Lower leg skin (tissue), 4 donors: ENCODE data around the gene XPC. TPM values are rescaled to one million over a fixed set of nuclear protein-coding genes. Genes with fewer than 3 reads are reported as not detected.

Experiments used
- DNase-seq, 2 donors: peaks; one replicate each; pipeline ENCODE4 v3.0.0-alpha.2; 2019; ENCODE audit warnings: low spot score in 2 of 2
- H3K4me3 ChIP-seq: fragments of 200-600 bp; sonication (generic); 2 replicates; pipeline ENCODE4 v1.5.1; 2017; ENCODE audit warnings: mild to moderate bottlenecking, low read depth; ENCODE audit not compliant: poor library complexity, severe bottlenecking
- POLR2A ChIP-seq, 2 donors: fragments of 450-650 bp; IDR thresholded peaks; one replicate each; pipeline ENCODE4 v1.6.1; 2016 to 2017; ENCODE audit warnings: antibody characterized with exemption in 2 of 2, mild to moderate bottlenecking in 1 of 2, moderate library complexity in 1 of 2
- WGBS, 2 donors: methylation state at CpG; one replicate each; pipeline ENCODE4 v1.1.5; 2018; 5-methylcytosine and 5-hydroxymethylcytosine counted together
- intact Hi-C: fragments of 100-400 bp; cut with DNase I; formaldehyde crosslinking; loops from one replicate; pipeline ENCODE4 v1.15.0; 2023; ENCODE audit warnings: low total_unique reads
- total RNA-seq, 4 donors: library from RNA; depleted of rRNA; stranded (reverse); fragments of >200 nt; gene quantifications; one replicate each; pipeline ENCODE4 v1.1.0, GENCODE V29; 2016
- TF ChIP-seq, protein P1 (sequence below), 3 donors: fragments of 450-650 bp; IDR thresholded peaks; one replicate each; pipeline ENCODE4 v1.5.1; 2016; ENCODE audit warnings: antibody characterized with exemption in 3 of 3, mild to moderate bottlenecking in 3 of 3, moderate library complexity in 2 of 3

The XPC gene
- total RNA-seq, 4 donors from 2014 or later: 50.6 to 110 (median 76.2) TPM

DNA sequence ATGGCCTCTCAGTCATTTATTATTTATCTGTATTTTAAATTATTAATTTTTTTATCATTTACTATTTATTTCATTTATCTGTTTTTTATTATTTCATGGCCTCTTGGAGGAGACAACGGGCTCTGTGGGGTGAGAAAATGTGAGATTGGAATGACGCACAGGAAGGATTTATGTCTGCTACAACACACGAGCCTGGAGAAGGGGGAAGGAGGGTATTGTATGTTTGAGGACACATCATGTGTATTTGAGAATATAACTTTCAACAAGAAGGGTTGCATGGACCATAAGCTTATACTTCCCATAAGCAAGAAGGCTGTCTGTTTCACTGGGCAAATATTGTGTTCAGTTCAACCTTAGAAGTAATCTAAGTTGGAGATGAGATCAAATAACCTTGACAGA is 31.9 kb upstream of the XPC start:
- H3K4me3 ChIP-seq: no peak overlapping the region
- no peak for DNase-seq
- intact Hi-C loops: no loop called here
- WGBS, 2 donors: 59 to 66% methylated on average over 3 of the region's 3 CpGs
- no peak for TF ChIP-seq POLR2A (IDR thresholded peaks at IDR 0.05)
- TF ChIP-seq, protein P1, sequence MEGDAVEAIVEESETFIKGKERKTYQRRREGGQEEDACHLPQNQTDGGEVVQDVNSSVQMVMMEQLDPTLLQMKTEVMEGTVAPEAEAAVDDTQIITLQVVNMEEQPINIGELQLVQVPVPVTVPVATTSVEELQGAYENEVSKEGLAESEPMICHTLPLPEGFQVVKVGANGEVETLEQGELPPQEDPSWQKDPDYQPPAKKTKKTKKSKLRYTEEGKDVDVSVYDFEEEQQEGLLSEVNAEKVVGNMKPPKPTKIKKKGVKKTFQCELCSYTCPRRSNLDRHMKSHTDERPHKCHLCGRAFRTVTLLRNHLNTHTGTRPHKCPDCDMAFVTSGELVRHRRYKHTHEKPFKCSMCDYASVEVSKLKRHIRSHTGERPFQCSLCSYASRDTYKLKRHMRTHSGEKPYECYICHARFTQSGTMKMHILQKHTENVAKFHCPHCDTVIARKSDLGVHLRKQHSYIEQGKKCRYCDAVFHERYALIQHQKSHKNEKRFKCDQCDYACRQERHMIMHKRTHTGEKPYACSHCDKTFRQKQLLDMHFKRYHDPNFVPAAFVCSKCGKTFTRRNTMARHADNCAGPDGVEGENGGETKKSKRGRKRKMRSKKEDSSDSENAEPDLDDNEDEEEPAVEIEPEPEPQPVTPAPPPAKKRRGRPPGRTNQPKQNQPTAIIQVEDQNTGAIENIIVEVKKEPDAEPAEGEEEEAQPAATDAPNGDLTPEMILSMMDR (IDR thresholded peaks at IDR 0.05): no peak

DNA sequence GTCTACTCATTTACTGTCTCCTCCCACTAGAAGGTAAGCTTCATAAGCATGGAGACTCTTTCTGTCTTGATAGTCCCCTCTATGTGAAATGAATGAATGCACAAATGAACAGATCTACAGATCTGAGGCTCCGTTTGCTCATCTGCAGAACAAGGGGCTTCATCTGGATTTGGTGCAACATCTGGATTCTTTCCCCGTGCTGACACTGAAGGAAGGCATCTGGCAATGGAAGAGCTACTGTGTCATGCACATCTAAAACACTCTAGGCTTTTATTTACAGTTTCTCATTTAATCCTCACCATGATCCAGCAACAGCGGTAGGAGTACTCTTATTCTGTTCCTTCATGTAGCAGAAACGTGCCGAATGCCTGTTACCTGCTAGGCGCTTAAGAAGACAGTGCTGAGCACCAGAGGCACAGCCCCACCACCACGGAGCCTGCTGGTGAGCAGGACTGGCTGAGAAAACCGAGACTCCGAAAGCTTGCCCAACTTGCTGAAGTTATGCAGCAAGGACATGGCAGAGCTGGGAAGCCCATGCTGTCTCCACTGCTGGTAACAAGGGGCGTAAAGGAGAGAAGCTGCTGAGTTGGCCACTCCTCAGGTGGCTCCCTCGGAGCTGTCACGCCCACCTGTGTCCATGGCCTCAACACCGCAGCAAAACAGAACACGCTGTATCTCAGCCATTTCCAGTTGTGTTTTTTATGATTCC is 31.3 kb upstream of the XPC start:
- TF ChIP-seq, protein P1 (IDR thresholded peaks at IDR 0.05): no peak
- TF ChIP-seq POLR2A (IDR thresholded peaks at IDR 0.05): no peak
- WGBS, 2 donors: 75 to 80% methylated on average over 14 of the region's 14 CpGs
- no peak overlapping the region for H3K4me3 ChIP-seq
- intact Hi-C loops: loop anchor here (10.0 kb wide), 1 partner anchor 45 kb away; no protein-coding TSS in a partner anchor
- DNase-seq: no peak

DNA sequence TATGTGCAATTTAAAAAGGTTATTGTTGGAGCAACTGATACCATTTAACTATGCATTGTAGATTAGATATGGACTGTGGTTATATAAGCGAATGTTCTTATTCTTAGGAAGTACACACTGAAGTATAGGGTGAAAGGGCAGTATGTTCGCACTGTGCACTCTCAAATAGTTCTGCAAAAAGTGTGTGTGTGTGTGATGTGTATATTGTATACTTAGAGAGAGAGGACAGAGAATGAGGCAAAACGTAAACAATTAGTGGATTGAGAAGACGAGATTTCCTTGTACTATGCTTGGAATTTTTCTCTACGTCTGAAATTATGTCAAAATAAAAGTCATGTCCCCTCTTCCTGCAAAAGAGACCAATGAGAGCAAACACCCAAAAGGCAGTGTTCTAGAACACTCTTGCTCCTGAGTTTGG is 30.6 kb upstream of the XPC start:
- 69 to 73% methylated on average over 5 of the region's 5 CpGs for WGBS, 2 donors
- intact Hi-C loops: loop anchor here (10.0 kb wide), 1 partner anchor 46 kb away; no protein-coding TSS in a partner anchor
- no peak for TF ChIP-seq POLR2A (IDR thresholded peaks at IDR 0.05)
- TF ChIP-seq, protein P1 (IDR thresholded peaks at IDR 0.05): no peak
- H3K4me3 ChIP-seq: no peak overlapping the region
- DNase-seq: no peak

DNA sequence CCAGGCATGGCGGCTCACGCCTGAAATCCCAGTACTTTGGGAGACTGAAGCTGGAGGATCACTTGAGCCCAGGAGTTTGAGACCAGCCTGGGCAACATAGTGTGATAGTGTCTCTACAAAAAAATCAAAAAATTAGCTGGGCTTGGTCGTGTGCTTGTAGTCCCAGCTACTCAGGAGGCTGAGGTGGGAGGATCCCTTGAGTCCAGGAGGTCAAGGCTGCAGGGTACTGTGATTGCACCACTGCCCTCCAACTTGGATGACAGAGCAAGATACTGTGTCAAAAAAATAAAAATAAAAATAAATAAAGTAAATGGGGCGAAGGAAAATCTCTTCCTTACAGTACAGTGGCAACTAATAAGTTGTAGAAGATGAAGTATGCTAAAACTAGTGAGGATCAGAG is 29.8 kb upstream of the XPC start:
- no peak for DNase-seq
- no peak overlapping the region for H3K4me3 ChIP-seq
- intact Hi-C loops: loop anchor here (10.0 kb wide), 1 partner anchor 47 kb away; no protein-coding TSS in a partner anchor
- 95 to 97% methylated on average over 4 of the region's 4 CpGs for WGBS, 2 donors
- no peak for TF ChIP-seq POLR2A (IDR thresholded peaks at IDR 0.05)
- TF ChIP-seq, protein P1 (IDR thresholded peaks at IDR 0.05): no peak

DNA sequence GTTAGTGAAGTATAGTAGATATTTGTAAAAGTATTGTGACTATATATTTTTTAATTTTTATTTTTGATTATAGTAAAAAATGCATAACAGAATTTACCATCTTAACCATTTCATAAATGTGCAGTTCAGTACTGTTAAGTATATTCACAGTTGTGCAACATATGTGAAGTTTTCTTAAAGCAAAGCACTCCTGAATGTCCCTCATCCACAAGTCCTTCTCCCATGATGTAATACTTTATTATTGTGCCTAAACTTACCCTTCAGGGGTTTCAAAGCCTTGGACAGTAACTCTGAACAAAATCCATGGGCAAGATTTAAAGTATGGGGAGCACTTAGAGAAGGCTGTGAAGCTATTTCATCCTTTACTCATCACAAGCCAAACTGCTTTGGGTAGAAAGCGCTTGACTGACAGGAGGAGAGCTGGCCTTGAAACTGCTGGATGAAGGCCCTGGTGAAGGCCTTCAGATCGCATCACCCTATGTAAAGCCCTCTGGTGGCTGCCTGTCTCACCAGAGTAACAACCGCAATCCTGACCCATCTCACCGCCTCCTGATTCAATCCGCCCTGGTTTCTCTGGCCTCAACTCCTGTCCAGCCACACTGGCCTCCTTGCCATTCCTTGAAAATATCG is 28.3 kb upstream of the XPC start:
- WGBS, 2 donors: 96 to 97% methylated on average over 6 of the region's 6 CpGs
- intact Hi-C loops: loop anchor here (10.0 kb wide), 1 partner anchor 48 kb away; no protein-coding TSS in a partner anchor

More for the DNA sequence above, 28.3 kb upstream of the XPC start:
- TF ChIP-seq POLR2A (IDR thresholded peaks at IDR 0.05): no peak
- TF ChIP-seq, protein P1 (IDR thresholded peaks at IDR 0.05): no peak
- DNase-seq: no peak
- H3K4me3 ChIP-seq: no peak overlapping the region
